NCI-H2196 (cell line): ENCODE results near the gene NOXA1.
A peak's percentile ranks its signal among the peaks of the same experiment; 100 is the strongest.
"Not testable (repeated sequence)": the region's sequence is repeated elsewhere in the genome, so short reads cannot be mapped to it uniquely, and the experiment has no call there.

ENCODE experiments used
- DNase-seq: peaks from one replicate; lab custom pipeline; 2025; ENCODE audit not compliant: unreplicated experiment; lab: John Stamatoyannopoulos, UW

NOXA1 gene

GRCh38 chr9:137406085-137406760, 17.0 kb upstream of the NOXA1 start:
- DNase-seq: no peak

DNA sequence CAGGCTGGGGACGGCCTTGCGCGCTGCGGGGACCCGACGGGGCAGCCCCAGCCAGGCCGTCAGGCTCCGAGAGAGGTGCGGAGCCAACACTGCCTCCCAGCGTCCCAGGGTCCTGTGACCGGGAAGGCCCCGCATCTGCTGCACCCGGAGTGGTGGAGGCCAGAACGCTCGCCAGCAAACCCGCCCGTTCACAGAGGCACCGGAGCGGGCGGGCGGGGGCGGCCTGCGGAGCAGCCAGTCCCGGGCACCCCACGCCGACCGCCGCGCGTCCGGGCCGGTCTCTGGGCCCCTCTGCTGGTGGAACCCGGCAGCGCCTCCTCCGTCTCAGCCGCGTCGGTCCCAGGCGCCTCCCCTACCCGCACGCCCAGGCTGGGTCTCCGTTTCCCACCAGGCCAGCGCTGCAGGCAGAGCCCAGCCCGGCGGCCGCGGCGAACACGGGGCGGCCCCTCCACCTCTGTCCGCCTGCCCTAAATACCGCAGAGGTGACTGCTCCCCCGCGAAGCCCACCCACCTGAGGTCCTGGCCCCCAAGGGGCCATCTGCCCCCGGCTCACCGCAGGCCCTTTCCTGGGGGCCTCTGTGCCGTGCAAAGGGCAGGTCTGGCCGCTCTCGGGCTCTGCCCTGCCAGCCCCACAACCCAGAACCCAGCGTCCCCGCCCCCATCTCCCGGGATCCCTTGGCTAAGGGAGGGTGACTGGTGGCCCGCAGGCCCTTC, 16.2 kb upstream of the NOXA1 start:
- no peak for DNase-seq

DNA sequence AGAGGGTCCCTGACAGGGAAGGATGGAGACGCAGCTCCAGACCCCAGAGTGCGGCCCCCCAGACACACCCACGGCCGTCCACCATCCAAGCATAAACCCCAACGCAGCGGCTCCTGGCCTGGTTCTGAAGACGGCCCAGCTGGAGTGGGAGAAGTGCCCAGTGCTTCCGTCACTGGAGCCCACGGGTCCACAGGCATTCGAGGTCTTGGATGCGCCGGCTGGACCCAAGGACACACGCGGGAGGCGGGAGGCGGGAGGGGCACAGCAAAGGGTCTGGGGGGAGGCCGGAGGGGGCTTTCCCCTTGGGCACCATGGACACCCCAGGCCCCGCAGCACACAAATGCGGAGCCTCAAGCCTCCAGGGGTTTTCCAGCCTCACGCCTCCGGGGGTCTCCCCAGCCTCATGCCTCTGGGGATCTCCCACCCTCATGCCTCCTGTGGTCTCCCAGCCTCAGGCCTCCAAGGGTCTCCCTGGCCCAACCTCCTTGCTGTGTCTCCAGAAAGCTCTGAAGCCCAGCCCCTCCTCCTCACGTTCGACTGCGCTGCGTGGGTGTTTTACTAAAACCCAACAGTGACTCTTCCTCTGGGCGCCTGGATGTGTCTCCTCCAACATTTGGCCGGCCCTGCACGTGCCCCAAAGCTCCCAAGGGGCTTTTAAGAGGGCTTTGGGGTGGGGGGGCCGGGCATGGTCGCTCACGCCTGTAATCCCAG, 15.4 kb upstream of the NOXA1 start:
- no peak for DNase-seq

DNA sequence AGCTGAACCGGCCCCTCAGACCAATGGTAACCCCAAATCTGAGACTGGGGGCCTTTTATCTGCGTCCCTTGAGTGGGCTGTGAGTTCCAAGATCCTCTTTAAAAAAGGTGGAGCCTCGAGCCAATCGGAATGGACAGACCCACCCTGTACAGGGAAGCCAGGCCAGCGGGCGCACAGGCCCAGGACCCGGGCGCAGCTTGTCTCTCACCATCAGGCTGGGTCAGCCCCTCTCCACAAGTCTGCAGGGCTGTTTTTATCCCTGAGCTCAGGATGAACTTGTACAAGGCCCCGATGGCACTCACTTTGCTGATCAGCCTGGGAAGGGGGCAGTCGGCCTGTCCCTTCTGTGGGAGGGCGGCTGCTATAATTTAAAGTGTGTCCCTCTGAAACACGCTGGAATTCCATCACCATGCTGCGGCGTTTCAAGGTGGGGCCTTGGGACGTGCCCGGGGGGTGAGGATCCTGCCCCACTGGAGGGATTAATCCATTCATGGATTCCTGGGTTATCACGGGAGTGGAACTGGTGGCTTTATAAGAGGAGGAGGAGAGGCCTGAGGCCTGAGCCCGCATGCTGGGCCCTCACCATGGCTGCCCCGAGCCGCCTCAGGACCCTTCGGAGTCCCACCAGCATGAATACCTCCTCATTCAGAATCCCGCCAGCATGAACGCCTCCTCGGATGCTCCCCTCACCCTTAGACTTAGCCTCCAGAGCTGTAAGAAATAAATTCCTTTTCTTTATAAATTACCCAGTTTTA, 14.4 kb upstream of the NOXA1 start:
- no peak for DNase-seq

DNA sequence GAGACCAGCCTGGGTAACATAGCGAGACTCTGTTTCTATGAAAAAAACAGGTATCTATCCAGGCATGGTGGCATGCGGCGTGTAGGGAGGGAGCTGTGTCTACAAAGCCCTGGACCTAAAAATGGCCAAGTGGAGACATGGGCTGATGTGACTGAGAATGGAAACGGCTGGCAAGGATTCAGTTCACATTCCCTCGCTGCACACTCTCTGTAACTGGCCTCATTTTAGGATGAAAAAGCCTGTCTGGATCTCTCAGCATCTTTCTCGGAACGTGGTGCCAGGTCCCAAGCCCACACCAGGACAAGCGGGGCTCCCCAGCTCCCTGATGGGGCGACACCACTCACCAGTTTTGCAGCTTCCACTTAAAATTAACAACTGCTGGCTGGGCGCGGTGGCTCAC, 13.7 kb upstream of the NOXA1 start:
- DNase-seq: no peak

DNA sequence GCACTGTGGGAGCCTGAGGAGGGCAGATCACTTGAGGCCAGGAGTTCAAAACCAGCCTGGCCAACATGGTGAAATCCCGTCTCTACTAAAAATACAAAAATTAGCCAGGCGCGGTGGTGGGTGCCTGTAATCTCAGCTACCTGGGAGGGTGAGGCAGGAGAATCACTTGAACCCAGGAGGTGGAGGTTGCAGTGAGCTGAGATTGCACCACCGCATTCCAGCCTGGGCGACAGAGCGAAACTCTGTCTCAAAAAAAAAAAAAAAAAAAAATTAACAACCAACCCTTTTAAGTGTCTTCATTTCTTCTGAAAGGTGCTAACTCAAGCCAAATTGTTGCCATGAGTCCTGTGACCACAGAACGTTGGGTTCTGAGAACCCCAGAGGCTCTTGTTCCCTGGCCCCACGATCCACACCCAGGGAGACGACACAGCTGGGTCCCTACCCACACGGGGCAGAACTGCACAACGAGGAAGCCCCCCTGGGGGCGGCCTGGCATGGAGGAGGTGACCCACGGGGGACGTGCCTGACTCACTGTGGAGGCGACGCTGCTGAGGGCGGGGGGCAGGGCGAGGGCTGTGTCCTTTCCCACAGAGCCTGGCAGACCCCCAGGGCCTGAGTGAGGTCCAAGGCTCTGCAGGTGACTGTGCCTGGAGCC, 12.8 kb upstream of the NOXA1 start:
- not testable (repeated sequence) for DNase-seq

- DNase-seq: no peak
Observed at GRCh38 chr9:137410891-137411249, 12.3 kb upstream of the NOXA1 start.

GRCh38 chr9:137411260-137411644, 11.9 kb upstream of the NOXA1 start:
- DNase-seq: no peak

GRCh38 chr9:137411645-137412380, 11.4 kb upstream of the NOXA1 start:
- no peak for DNase-seq

DNA sequence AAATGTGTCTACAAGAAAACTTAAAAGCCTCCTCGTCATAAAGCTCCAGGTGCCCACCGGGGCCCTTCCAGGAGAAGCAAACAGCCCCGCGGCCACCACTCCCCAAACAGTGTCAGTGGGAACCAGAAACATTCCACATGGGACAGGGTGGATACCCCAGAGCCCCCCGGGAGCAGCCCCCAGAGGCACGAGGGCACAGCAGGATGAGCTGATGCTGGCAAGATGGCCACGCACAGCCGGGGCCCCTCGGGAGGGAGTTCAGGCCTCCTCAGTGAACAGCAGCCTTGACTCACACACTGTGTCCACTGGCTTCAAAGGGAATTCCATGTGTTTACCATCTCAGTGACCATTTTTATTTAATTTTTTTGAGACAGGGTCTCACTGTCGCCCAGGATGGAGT, 10.8 kb upstream of the NOXA1 start:
- no peak for DNase-seq

DNA sequence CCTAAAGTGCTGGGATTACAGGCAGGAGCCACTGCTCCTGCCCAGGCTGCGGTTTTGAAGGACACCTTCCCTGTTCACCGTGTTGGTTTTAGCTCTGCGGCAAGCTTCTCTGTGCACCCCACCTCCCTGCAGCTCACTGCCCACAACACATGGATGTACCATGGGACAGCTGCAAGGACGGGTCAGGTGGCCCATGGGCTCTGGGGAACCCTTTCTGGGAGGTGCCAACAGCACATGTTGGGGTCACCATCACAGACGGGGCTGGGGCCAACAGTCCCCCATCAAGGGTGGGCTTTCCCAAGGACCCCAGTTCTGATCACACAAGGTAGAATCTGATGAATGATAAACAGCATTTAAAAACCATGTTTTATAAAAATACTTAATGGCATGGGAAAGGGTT, 7.7 kb upstream of the NOXA1 start:
- no peak for DNase-seq

DNA sequence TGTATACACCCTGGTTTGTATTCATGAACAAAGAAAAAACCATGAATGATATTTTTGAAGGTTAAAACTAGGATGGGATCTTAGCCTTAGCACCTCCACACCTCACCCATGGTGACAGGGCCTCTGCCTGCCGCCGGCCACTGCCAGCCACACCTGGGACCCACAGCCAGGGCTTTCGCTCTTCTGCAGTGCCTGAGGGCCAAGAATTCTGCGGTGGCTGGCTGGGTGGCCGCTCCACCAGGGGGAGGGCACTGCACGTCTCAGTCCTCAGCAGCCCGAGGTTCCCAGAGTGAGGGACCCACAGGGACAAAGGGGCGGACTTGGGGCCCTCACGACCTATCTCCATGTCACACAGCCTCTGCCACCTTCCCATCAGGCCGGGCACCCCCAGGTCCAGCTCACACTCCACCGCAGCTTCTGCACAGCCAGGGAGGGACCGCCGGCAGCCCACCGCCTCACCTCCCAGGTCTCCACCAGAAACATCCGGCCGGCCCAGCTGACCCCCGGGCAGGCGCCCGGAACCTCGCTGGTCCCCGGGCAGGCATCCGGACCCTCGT, 7.1 kb upstream of the NOXA1 start:
- DNase-seq: no peak

DNA sequence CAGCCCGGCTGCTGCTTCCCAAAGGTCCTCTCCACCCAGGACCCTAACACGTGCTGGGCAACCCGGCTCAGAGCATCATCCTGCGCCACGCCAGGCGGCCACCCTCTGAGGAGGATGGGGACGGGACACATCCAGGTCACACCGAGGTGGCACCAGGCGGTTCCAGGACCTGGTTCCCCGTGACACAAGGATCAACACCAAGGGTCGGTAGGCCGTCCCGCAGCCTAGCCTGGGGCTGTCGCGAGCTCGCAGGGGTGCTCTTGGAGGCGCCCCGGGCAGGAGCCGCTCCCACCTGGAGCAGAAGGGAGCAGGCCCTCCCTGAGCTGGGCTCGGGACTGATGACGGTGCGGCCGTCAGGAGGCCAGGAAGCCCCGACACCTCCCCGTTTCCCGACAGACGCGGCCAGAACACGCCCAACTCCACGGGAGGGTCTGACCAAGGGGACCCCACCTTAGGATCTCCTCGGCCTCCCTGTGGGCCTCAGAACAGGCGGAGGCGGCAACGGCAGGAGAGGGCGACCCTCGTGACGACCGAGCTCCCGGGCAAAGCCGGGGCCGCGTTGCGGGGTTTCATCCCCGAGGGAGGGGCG, 6.5 kb upstream of the NOXA1 start:
- DNase-seq: no peak

- no peak for DNase-seq
Observed at GRCh38 chr9:137417161-137418021, 5.8 kb upstream of the NOXA1 start.

DNA sequence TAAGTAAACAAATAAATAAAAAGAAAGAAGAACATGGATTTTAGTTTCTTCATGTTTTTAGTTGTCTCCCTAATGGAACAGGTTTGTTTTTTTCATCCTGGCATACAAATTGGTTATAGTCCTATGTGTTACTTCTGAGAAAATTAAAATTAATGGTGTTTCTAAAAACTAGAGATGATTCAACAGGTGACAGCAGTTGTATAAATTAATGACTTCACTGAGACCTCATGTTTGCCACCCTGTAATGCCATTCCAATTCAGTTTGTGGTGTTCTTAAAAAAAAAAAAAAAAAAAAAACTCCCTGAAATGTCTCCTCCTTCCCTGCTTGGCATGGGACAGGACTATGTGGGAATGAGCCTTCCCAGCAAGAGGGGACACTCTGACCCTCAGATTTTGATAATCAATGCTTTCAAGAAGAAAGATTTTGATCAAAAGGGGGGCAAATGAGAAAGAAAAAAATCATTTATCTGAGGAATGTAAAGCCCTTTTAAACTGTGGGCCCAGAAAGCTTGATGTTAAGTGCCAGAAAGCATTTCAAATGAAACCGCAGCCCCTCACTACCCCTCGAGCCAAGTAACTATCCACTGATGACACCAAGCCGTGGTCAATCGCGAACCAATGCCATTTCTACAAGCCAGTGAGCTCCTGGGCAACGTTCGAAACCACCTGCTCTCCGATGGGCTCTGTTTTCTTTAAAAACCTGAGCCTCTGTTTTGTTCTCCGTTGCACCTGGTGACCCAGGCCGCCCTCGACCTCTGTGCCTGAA, 1.2 kb upstream of the NOXA1 start:
- no peak for DNase-seq

DNA sequence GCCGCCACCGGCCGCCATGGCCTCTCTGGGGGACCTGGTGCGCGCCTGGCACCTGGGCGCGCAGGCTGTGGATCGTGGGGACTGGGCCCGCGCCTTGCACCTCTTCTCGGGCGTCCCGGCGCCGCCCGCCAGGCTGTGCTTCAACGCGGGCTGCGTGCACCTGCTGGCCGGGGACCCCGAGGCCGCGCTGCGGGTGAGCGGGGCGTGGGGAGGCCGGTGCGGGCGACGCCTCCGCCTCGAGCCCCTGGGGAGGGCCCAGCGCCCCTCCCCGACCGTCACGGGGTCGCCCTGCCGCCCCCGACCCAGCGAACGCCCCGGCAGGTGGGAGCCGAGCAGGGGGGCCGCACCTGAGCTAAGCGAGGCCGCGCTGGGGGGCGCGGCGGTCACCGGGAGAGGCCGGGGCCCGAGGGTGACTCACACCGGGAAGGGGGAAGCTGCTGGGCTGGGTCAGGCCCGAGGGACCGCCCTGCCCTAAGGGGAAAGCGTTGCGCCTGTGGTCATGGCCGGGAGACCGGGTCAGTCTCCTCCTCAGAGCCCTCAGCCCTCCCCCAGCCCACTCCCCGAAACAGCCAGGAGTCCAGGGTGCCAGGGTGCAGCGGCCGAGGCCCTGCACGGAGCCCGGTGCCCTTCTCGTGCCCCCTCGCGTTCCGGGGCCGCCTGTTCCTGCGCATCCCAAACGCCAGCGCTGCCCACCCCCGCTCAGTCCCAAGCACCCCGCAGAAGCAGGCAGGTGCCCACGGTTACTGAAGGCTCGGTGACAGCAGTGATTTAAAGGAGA, 510 bp downstream of the NOXA1 start:
- DNase-seq: peak; percentile 20

- peak; percentile 13 for DNase-seq
Observed at GRCh38 chr9:137426018-137426681, 3.0 kb downstream of the NOXA1 start.
